ENCODE data around the gene SLC22A12.

SLC22A12 gene

GRCh38 chr11:64546600-64546999, 44.4 kb upstream of the SLC22A12 start:
- no peak overlapping the region for H3K4me3 ChIP-seq (ENCODE audit: low read depth, low read length)
- TF ChIP-seq CTCF (IDR thresholded peaks at IDR 0.05; ENCODE audit: borderline replicate concordance, insufficient read depth, low read depth, low read length): no peak

GRCh38 chr11:64549969-64550368, 41.1 kb upstream of the SLC22A12 start:
- no peak for TF ChIP-seq CTCF (IDR thresholded peaks at IDR 0.05; ENCODE audit: borderline replicate concordance, insufficient read depth, low read depth, low read length)

GRCh38 chr11:64553554-64554201, 37.3 kb upstream of the SLC22A12 start:
- TF ChIP-seq CTCF (IDR thresholded peaks at IDR 0.05; ENCODE audit: borderline replicate concordance, insufficient read depth, low read depth, low read length): peak; percentile 95
- no peak overlapping the region for H3K4me3 ChIP-seq (ENCODE audit: low read depth, low read length)

More at GRCh38 chr11:64549969-64550368, 41.1 kb upstream of the SLC22A12 start:
- H3K4me3 ChIP-seq (ENCODE audit: low read depth, low read length): no peak overlapping the region

GRCh38 chr11:64556044-64556720, 34.8 kb upstream of the SLC22A12 start:
- H3K4me3 ChIP-seq (ENCODE audit: low read depth, low read length): no peak overlapping the region
- TF ChIP-seq CTCF (IDR thresholded peaks at IDR 0.05; ENCODE audit: borderline replicate concordance, insufficient read depth, low read depth, low read length): no peak

GRCh38 chr11:64556721-64557250, 34.2 kb upstream of the SLC22A12 start:
- no peak for TF ChIP-seq CTCF (IDR thresholded peaks at IDR 0.05; ENCODE audit: borderline replicate concordance, insufficient read depth, low read depth, low read length)

GRCh38 chr11:64558065-64558745, 32.8 kb upstream of the SLC22A12 start:
- no peak overlapping the region for H3K4me3 ChIP-seq (ENCODE audit: low read depth, low read length)

More at GRCh38 chr11:64556721-64557250, 34.2 kb upstream of the SLC22A12 start:
- no peak overlapping the region for H3K4me3 ChIP-seq (ENCODE audit: low read depth, low read length)

More at GRCh38 chr11:64558065-64558745, 32.8 kb upstream of the SLC22A12 start:
- TF ChIP-seq CTCF (IDR thresholded peaks at IDR 0.05; ENCODE audit: borderline replicate concordance, insufficient read depth, low read depth, low read length): no peak
